Cardiac fibroblast (primary cell): Measurements from ENCODE around the gene SHE.

Experiments
- DNase-seq, 2 donors: peaks; one replicate each; pipeline versions ENCODE4 v3.0.0 to v3.0.0-alpha.2; 2010; ENCODE audit warnings: low read depth in 2 of 2
- H3K4me3 ChIP-seq, 2 donors: replicated peaks in 1 of 2; 1 replicate in 1 of 2; 2 replicates in 1 of 2; pipeline ENCODE4 v1.5.1; 2011; ENCODE audit warnings: low read depth in 2 of 2, low read length in 2 of 2, mild to moderate bottlenecking in 2 of 2, moderate library complexity in 1 of 2
- TF ChIP-seq, protein P1 (sequence below): IDR thresholded peaks from one replicate; pipeline ENCODE4 v1.5.1; 2011; ENCODE audit warnings: low read depth, mild to moderate bottlenecking, low read length, inconsistent platforms

SHE gene

GRCh38 chr1:154502066-154502743 is at the start of gene SHE, which contains the start of gene TDRD10:
Gene SHE, minus strand, starts transcription at chr1:154502412. Its CDS starts 386 bp downstream, at chr1:154502026.
Gene TDRD10, plus strand, starts transcription at chr1:154502219. Its CDS starts 4,685 bp downstream, at chr1:154506904.
- DNase-seq: no peak
- H3K4me3 ChIP-seq: peak within 1 kb of the TSS; percentile 1 to 25
- TF ChIP-seq, protein P1, sequence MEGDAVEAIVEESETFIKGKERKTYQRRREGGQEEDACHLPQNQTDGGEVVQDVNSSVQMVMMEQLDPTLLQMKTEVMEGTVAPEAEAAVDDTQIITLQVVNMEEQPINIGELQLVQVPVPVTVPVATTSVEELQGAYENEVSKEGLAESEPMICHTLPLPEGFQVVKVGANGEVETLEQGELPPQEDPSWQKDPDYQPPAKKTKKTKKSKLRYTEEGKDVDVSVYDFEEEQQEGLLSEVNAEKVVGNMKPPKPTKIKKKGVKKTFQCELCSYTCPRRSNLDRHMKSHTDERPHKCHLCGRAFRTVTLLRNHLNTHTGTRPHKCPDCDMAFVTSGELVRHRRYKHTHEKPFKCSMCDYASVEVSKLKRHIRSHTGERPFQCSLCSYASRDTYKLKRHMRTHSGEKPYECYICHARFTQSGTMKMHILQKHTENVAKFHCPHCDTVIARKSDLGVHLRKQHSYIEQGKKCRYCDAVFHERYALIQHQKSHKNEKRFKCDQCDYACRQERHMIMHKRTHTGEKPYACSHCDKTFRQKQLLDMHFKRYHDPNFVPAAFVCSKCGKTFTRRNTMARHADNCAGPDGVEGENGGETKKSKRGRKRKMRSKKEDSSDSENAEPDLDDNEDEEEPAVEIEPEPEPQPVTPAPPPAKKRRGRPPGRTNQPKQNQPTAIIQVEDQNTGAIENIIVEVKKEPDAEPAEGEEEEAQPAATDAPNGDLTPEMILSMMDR: no peak

GRCh38 chr1:154551474-154551873 is 49.3 kb upstream of the SHE start:
- DNase-seq: no peak
- H3K4me3 ChIP-seq: no peak overlapping the region
- TF ChIP-seq, protein P1: no peak

- H3K4me3 ChIP-seq: no peak overlapping the region
- TF ChIP-seq, protein P1: no peak
- no peak for DNase-seq
Observed at GRCh38 chr1:154550657-154551056, 48.4 kb upstream of the SHE start.

- TF ChIP-seq, protein P1: no peak
- H3K4me3 ChIP-seq: no peak overlapping the region
- no peak for DNase-seq
Observed at GRCh38 chr1:154550070-154550469, 47.9 kb upstream of the SHE start.

DNA sequence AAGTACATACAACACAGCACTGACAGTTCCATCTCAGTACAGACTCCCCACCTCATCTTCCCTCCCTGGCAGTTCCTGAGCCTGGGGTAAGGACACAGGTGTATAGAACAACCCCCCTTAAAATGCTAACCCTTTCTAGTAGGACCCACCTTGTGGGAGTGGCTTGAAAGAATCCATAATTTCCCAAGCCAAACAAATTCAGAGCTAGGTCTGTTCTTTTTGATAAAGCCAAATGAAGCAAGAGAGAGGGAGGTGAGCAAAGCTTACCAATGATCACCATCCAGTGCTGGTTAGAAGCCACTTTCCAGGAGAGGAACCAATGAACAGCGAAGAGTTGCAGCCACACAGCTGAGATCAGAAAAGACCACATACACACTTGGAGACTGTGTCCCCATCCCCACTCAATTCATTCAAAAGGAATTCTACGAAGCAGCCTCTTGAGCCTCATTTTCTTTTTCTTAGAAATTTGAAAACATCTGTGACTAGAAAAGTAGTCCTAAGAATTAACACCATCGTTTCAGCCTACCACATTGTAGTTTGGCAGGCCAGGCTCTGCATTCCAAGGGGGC is 47.1 kb upstream of the SHE start:
- no peak for DNase-seq
- TF ChIP-seq, protein P1: no peak
- no peak overlapping the region for H3K4me3 ChIP-seq

- no peak overlapping the region for H3K4me3 ChIP-seq
- no peak for DNase-seq
- TF ChIP-seq, protein P1: no peak
Observed at GRCh38 chr1:154548028-154548427, 45.8 kb upstream of the SHE start.
